WTC11 (cell line): ENCODE measurements around the gene FAHD1. TPM values are rescaled to one million over a fixed set of nuclear protein-coding genes. Genes with fewer than 3 reads are reported as not detected.

Experiments used
- ATAC-seq: fragments of 200-7000 bp; cut with Tn5 transposase; 2 replicates; pipeline ENCODE4 v1.10.0; 2021; ENCODE audit warnings: mild to moderate bottlenecking, moderate library complexity
- CTCF ChIA-PET: fragments of 300-600 bp; sonication (Branson Sonifier 250); formaldehyde crosslinking; loops from one replicate; lab custom pipeline; 2021; ENCODE audit warnings: antibody characterized with exemption; lab: Charles Lee
- POLR2A ChIA-PET: fragments of 350-600 bp; sonication (Branson Sonifier 250); formaldehyde crosslinking; loops from one replicate; lab custom pipeline; 2021; ENCODE audit warnings: antibody characterized with exemption; lab: Charles Lee
- DNase-seq: peaks from one replicate; pipeline ENCODE4 v3.0.0; 2021; ENCODE audit warnings: low spot score
- H3K27ac Mint-ChIP-seq: 2 replicates; pipeline ENCODE4 v1.8.0; 2021; ENCODE audit warnings: mixed read lengths
- H3K27me3 Mint-ChIP-seq: 2 replicates; pipeline ENCODE4 v1.8.0; 2021; ENCODE audit warnings: low read depth, mild to moderate bottlenecking, moderate library complexity, mixed read lengths
- H3K36me3 Mint-ChIP-seq: 2 replicates; pipeline ENCODE4 v1.8.0; 2021; ENCODE audit warnings: mixed read lengths
- H3K4me1 Mint-ChIP-seq: 2 replicates; pipeline ENCODE4 v1.8.0; 2022; ENCODE audit warnings: mixed read lengths
- H3K4me3 Mint-ChIP-seq: 2 replicates; pipeline ENCODE4 v1.8.0; 2021; ENCODE audit warnings: mild to moderate bottlenecking, moderate library complexity, mixed read lengths
- H3K9me3 Mint-ChIP-seq: 2 replicates; pipeline ENCODE4 v1.8.0; 2021; ENCODE audit warnings: mixed read lengths
- ELF4 ChIP-seq: sonication (generic); formaldehyde crosslinking; IDR thresholded peaks from 2 replicates; pipeline ENCODE4 v1.8.1; 2022; ENCODE audit warnings: low read depth, mild to moderate bottlenecking, moderate library complexity, missing genetic modification reagents
- FOXJ3 ChIP-seq: sonication (generic); formaldehyde crosslinking; IDR thresholded peaks from 2 replicates; pipeline ENCODE4 v1.9.0; 2021; ENCODE audit warnings: missing genetic modification reagents, mild to moderate bottlenecking, borderline replicate concordance
- GRHL2 ChIP-seq: fragments of 250-450 bp; sonication (Bioruptor Pico); IDR thresholded peaks from 2 replicates; pipeline ENCODE4 v1.8.0; 2022; ENCODE audit warnings: mild to moderate bottlenecking, moderate library complexity; ENCODE audit not compliant: insufficient replicate concordance, severe bottlenecking
- RORB ChIP-seq: fragments of 250-450 bp; sonication (Bioruptor Pico); IDR thresholded peaks from 2 replicates; pipeline ENCODE4 v1.9.0; 2021; ENCODE audit warnings: mild to moderate bottlenecking
- SP1 ChIP-seq: sonication (generic); formaldehyde crosslinking; conservative IDR thresholded peaks from 2 replicates; pipeline ENCODE4 v1.8.1; 2022; ENCODE audit warnings: missing genetic modification reagents
- ZBTB21 ChIP-seq: sonication (generic); formaldehyde crosslinking; IDR thresholded peaks from 2 replicates; pipeline ENCODE4 v1.8.1; 2023; ENCODE audit warnings: mild to moderate bottlenecking, missing genetic modification reagents, borderline replicate concordance
- ZNF138 ChIP-seq: sonication (generic); formaldehyde crosslinking; conservative IDR thresholded peaks from 2 replicates; pipeline ENCODE4 v1.8.1; 2022; ENCODE audit warnings: mild to moderate bottlenecking, moderate library complexity, missing genetic modification reagents
- ZNF423 ChIP-seq: fragments of 250-450 bp; sonication (Bioruptor Pico); IDR thresholded peaks from 2 replicates; pipeline ENCODE4 v2.1.2; 2022; ENCODE audit warnings: mild to moderate bottlenecking, moderate library complexity
- total RNA-seq: library from RNA; stranded (reverse); gene quantifications from 3 replicates; pipeline ENCODE4 v1.2.3, GENCODE V29; 2021
- TF ChIP-seq, protein P1 (sequence below): sonication (generic); formaldehyde crosslinking; IDR thresholded peaks from 2 replicates; pipeline ENCODE4 v1.8.1; 2022; ENCODE audit warnings: low read depth, mild to moderate bottlenecking, moderate library complexity, missing genetic modification reagents, borderline replicate concordance
- TF ChIP-seq, protein P2 (sequence below): sonication (generic); formaldehyde crosslinking; conservative IDR thresholded peaks from 2 replicates; pipeline ENCODE4 v1.8.1; 2023; ENCODE audit warnings: mild to moderate bottlenecking, low read depth, missing genetic modification reagents, moderate library complexity
- TF ChIP-seq, protein P3 (sequence below): sonication (generic); formaldehyde crosslinking; IDR thresholded peaks from 2 replicates; pipeline ENCODE4 v1.8.0; 2023; ENCODE audit warnings: mild to moderate bottlenecking, missing genetic modification reagents
- TF ChIP-seq, protein P4 (sequence below): sonication (generic); formaldehyde crosslinking; IDR thresholded peaks from 2 replicates; pipeline ENCODE4 v1.8.0; 2023; ENCODE audit warnings: missing genetic modification reagents, mild to moderate bottlenecking, borderline replicate concordance
- TF ChIP-seq, protein P5 (sequence below): fragments of 200-600 bp; IDR thresholded peaks from 2 replicates; pipeline ENCODE4 v1.8.0; 2022; ENCODE audit warnings: antibody characterized with exemption
- TF ChIP-seq, protein P6 (sequence below): sonication (generic); formaldehyde crosslinking; IDR thresholded peaks from 2 replicates; pipeline ENCODE4 v1.8.1; 2022; ENCODE audit warnings: mild to moderate bottlenecking, missing genetic modification reagents, moderate library complexity, borderline replicate concordance
- TF ChIP-seq, protein P7 (sequence below): fragments of 250-450 bp; sonication (Bioruptor Pico); IDR thresholded peaks from 2 replicates; pipeline ENCODE4 v2.1.2; 2022; ENCODE audit warnings: mild to moderate bottlenecking, moderate library complexity
- TF ChIP-seq, protein P8 (sequence below): sonication (generic); formaldehyde crosslinking; IDR thresholded peaks from 2 replicates; pipeline ENCODE4 v1.8.0; 2022; ENCODE audit warnings: mild to moderate bottlenecking, missing genetic modification reagents

Gene FAHD1
- total RNA-seq, 1 experiment from 2014 or later, result 14.3 TPM

DNA sequence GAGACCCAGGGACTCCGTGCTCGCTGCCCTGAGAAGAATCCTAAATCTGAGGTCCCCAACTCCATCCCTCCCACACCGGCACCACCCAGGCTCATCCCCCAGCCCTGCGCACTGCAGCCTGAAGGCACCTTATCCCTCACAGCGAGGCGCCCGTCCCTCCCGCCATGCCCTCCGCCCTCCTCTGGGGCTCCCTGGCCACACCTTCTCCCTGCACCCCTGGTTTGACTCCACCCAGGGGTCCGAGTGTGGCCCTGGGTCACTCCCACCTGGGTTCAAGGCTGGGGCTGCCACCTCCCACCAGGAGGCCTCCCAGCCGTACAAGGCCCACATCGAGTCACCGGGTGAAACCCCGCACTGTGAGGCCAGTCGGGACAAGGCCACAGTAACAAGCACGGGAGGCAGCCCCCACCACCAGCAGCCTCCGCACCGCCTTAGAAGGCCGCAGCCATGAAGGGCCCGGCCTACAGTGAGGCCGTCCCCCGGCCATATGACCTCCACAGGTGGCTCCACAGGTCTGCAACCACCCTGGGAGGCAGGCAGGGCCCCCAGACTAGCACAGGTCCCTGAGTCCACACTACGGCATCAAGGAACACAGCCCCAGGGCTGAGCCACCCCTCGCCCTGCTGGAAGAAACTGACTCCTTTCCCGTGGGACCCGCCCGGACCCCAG lies 8.7 kb upstream of the FAHD1 start:
- H3K27ac Mint-ChIP-seq, result no peak overlapping the region
- POLR2A ChIA-PET, result no interaction called here
- CTCF ChIA-PET, result no interaction called here
- H3K4me3 Mint-ChIP-seq, result no peak overlapping the region
- no peak for TF ChIP-seq ZBTB21 (CRISPR knock-in tag)
- TF ChIP-seq, protein P1, sequence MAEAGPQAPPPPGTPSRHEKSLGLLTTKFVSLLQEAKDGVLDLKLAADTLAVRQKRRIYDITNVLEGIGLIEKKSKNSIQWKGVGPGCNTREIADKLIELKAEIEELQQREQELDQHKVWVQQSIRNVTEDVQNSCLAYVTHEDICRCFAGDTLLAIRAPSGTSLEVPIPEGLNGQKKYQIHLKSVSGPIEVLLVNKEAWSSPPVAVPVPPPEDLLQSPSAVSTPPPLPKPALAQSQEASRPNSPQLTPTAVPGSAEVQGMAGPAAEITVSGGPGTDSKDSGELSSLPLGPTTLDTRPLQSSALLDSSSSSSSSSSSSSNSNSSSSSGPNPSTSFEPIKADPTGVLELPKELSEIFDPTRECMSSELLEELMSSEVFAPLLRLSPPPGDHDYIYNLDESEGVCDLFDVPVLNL, result no peak
- TF ChIP-seq, protein P2, sequence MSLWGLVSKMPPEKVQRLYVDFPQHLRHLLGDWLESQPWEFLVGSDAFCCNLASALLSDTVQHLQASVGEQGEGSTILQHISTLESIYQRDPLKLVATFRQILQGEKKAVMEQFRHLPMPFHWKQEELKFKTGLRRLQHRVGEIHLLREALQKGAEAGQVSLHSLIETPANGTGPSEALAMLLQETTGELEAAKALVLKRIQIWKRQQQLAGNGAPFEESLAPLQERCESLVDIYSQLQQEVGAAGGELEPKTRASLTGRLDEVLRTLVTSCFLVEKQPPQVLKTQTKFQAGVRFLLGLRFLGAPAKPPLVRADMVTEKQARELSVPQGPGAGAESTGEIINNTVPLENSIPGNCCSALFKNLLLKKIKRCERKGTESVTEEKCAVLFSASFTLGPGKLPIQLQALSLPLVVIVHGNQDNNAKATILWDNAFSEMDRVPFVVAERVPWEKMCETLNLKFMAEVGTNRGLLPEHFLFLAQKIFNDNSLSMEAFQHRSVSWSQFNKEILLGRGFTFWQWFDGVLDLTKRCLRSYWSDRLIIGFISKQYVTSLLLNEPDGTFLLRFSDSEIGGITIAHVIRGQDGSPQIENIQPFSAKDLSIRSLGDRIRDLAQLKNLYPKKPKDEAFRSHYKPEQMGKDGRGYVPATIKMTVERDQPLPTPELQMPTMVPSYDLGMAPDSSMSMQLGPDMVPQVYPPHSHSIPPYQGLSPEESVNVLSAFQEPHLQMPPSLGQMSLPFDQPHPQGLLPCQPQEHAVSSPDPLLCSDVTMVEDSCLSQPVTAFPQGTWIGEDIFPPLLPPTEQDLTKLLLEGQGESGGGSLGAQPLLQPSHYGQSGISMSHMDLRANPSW, result no peak
- TF ChIP-seq, protein P3, sequence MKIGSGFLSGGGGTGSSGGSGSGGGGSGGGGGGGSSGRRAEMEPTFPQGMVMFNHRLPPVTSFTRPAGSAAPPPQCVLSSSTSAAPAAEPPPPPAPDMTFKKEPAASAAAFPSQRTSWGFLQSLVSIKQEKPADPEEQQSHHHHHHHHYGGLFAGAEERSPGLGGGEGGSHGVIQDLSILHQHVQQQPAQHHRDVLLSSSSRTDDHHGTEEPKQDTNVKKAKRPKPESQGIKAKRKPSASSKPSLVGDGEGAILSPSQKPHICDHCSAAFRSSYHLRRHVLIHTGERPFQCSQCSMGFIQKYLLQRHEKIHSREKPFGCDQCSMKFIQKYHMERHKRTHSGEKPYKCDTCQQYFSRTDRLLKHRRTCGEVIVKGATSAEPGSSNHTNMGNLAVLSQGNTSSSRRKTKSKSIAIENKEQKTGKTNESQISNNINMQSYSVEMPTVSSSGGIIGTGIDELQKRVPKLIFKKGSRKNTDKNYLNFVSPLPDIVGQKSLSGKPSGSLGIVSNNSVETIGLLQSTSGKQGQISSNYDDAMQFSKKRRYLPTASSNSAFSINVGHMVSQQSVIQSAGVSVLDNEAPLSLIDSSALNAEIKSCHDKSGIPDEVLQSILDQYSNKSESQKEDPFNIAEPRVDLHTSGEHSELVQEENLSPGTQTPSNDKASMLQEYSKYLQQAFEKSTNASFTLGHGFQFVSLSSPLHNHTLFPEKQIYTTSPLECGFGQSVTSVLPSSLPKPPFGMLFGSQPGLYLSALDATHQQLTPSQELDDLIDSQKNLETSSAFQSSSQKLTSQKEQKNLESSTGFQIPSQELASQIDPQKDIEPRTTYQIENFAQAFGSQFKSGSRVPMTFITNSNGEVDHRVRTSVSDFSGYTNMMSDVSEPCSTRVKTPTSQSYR (CRISPR knock-in tag), result no peak
- TF ChIP-seq SP1 (CRISPR knock-in tag), result no peak
- TF ChIP-seq, protein P4, sequence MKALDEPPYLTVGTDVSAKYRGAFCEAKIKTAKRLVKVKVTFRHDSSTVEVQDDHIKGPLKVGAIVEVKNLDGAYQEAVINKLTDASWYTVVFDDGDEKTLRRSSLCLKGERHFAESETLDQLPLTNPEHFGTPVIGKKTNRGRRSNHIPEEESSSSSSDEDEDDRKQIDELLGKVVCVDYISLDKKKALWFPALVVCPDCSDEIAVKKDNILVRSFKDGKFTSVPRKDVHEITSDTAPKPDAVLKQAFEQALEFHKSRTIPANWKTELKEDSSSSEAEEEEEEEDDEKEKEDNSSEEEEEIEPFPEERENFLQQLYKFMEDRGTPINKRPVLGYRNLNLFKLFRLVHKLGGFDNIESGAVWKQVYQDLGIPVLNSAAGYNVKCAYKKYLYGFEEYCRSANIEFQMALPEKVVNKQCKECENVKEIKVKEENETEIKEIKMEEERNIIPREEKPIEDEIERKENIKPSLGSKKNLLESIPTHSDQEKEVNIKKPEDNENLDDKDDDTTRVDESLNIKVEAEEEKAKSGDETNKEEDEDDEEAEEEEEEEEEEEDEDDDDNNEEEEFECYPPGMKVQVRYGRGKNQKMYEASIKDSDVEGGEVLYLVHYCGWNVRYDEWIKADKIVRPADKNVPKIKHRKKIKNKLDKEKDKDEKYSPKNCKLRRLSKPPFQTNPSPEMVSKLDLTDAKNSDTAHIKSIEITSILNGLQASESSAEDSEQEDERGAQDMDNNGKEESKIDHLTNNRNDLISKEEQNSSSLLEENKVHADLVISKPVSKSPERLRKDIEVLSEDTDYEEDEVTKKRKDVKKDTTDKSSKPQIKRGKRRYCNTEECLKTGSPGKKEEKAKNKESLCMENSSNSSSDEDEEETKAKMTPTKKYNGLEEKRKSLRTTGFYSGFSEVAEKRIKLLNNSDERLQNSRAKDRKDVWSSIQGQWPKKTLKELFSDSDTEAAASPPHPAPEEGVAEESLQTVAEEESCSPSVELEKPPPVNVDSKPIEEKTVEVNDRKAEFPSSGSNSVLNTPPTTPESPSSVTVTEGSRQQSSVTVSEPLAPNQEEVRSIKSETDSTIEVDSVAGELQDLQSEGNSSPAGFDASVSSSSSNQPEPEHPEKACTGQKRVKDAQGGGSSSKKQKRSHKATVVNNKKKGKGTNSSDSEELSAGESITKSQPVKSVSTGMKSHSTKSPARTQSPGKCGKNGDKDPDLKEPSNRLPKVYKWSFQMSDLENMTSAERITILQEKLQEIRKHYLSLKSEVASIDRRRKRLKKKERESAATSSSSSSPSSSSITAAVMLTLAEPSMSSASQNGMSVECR (CRISPR knock-in tag), result no peak
- no peak for TF ChIP-seq ZNF138 (CRISPR knock-in tag)
- TF ChIP-seq, protein P5, sequence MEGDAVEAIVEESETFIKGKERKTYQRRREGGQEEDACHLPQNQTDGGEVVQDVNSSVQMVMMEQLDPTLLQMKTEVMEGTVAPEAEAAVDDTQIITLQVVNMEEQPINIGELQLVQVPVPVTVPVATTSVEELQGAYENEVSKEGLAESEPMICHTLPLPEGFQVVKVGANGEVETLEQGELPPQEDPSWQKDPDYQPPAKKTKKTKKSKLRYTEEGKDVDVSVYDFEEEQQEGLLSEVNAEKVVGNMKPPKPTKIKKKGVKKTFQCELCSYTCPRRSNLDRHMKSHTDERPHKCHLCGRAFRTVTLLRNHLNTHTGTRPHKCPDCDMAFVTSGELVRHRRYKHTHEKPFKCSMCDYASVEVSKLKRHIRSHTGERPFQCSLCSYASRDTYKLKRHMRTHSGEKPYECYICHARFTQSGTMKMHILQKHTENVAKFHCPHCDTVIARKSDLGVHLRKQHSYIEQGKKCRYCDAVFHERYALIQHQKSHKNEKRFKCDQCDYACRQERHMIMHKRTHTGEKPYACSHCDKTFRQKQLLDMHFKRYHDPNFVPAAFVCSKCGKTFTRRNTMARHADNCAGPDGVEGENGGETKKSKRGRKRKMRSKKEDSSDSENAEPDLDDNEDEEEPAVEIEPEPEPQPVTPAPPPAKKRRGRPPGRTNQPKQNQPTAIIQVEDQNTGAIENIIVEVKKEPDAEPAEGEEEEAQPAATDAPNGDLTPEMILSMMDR, result no peak
- TF ChIP-seq, protein P6, sequence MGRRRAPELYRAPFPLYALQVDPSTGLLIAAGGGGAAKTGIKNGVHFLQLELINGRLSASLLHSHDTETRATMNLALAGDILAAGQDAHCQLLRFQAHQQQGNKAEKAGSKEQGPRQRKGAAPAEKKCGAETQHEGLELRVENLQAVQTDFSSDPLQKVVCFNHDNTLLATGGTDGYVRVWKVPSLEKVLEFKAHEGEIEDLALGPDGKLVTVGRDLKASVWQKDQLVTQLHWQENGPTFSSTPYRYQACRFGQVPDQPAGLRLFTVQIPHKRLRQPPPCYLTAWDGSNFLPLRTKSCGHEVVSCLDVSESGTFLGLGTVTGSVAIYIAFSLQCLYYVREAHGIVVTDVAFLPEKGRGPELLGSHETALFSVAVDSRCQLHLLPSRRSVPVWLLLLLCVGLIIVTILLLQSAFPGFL (CRISPR knock-in tag), result no peak
- no peak for TF ChIP-seq RORB (CRISPR knock-in tag)
- TF ChIP-seq, protein P7, sequence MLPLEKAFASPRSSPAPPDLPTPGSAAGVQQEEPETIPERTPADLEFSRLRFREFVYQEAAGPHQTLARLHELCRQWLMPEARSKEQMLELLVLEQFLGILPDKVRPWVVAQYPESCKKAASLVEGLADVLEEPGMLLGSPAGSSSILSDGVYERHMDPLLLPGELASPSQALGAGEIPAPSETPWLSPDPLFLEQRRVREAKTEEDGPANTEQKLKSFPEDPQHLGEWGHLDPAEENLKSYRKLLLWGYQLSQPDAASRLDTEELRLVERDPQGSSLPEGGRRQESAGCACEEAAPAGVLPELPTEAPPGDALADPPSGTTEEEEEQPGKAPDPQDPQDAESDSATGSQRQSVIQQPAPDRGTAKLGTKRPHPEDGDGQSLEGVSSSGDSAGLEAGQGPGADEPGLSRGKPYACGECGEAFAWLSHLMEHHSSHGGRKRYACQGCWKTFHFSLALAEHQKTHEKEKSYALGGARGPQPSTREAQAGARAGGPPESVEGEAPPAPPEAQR (CRISPR knock-in tag), result no peak
- TF ChIP-seq, protein P8, sequence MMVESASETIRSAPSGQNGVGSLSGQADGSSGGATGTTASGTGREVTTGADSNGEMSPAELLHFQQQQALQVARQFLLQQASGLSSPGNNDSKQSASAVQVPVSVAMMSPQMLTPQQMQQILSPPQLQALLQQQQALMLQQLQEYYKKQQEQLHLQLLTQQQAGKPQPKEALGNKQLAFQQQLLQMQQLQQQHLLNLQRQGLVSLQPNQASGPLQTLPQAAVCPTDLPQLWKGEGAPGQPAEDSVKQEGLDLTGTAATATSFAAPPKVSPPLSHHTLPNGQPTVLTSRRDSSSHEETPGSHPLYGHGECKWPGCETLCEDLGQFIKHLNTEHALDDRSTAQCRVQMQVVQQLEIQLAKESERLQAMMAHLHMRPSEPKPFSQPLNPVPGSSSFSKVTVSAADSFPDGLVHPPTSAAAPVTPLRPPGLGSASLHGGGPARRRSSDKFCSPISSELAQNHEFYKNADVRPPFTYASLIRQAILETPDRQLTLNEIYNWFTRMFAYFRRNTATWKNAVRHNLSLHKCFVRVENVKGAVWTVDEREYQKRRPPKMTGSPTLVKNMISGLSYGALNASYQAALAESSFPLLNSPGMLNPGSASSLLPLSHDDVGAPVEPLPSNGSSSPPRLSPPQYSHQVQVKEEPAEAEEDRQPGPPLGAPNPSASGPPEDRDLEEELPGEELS (CRISPR knock-in tag), result no peak
- TF ChIP-seq ELF4 (CRISPR knock-in tag), result no peak
- no peak for TF ChIP-seq FOXJ3 (CRISPR knock-in tag)
- no peak for TF ChIP-seq GRHL2 (CRISPR knock-in tag)
- no peak for TF ChIP-seq ZNF423 (CRISPR knock-in tag)
- no peaks in the 10 kb centered on the region for H3K9me3 Mint-ChIP-seq
- DNase-seq, result no peak
- no peak for ATAC-seq
- no peaks in the 10 kb centered on the region for H3K27me3 Mint-ChIP-seq
- H3K36me3 Mint-ChIP-seq, result peaks cover 6% of the 10 kb centered on the region
- no peaks in the 10 kb centered on the region for H3K4me1 Mint-ChIP-seq
